Endodermal cell (in vitro differentiated cells): ENCODE measurements around the gene MYRIP. TPM values are rescaled to one million over a fixed set of nuclear protein-coding genes. Genes with fewer than 3 reads are reported as not detected.
A peak's percentile ranks its signal among the peaks of the same experiment; 100 is the strongest.

ENCODE experiments used
- DNase-seq: peaks from one replicate; pipeline ENCODE4 v3.0.0-alpha.2; 2017
- H3K27ac ChIP-seq: 2 replicates; pipeline ENCODE4 v1.5.1; 2013; ENCODE audit warnings: mild to moderate bottlenecking, low read depth, low read length, moderate library complexity
- H3K27me3 ChIP-seq: 2 replicates; pipeline ENCODE4 v1.6.1; 2013; ENCODE audit warnings: mild to moderate bottlenecking, low read length, moderate library complexity; ENCODE audit not compliant: insufficient read depth, control insufficient read depth, poor library complexity, severe bottlenecking
- H3K36me3 ChIP-seq: 2 replicates; pipeline ENCODE4 v1.7.0; 2013; ENCODE audit warnings: mild to moderate bottlenecking, low read length, moderate library complexity; ENCODE audit not compliant: control insufficient read depth, insufficient read depth
- H3K4me1 ChIP-seq: one replicate; pipeline ENCODE4 v1.7.0; 2013; ENCODE audit warnings: low read length; ENCODE audit not compliant: control insufficient read depth, insufficient read depth
- H3K4me3 ChIP-seq: 2 replicates; pipeline ENCODE4 v1.5.1; 2013; ENCODE audit warnings: mild to moderate bottlenecking, low read length, moderate library complexity
- H3K9ac ChIP-seq: 2 replicates; pipeline ENCODE4 v1.6.1; 2013; ENCODE audit warnings: mild to moderate bottlenecking, low read length, moderate library complexity; ENCODE audit not compliant: poor library complexity, severe bottlenecking; ENCODE audit errors: extremely low read depth
- H3K9me3 ChIP-seq: 2 replicates; pipeline ENCODE4 v1.6.1; 2013; ENCODE audit warnings: mild to moderate bottlenecking, low read length, moderate library complexity; ENCODE audit not compliant: control insufficient read depth
- H3K27ac Mint-ChIP-seq: 2 replicates; pipeline ENCODE4 v1.8.0; 2020; ENCODE audit warnings: mixed read lengths
- H3K27me3 Mint-ChIP-seq: 2 replicates; pipeline ENCODE4 v1.8.0; 2021; ENCODE audit warnings: mild to moderate bottlenecking, mixed read lengths; ENCODE audit not compliant: insufficient read depth
- H3K36me3 Mint-ChIP-seq: 2 replicates; pipeline ENCODE4 v1.8.0; 2020; ENCODE audit warnings: low read depth, mixed read lengths
- H3K4me1 Mint-ChIP-seq: 2 replicates; pipeline ENCODE4 v1.8.0; 2020; ENCODE audit warnings: mixed read lengths
- H3K4me3 Mint-ChIP-seq: 2 replicates; pipeline ENCODE4 v1.8.0; 2020; ENCODE audit warnings: mild to moderate bottlenecking, moderate library complexity, mixed read lengths
- H3K9me3 Mint-ChIP-seq: 2 replicates; pipeline ENCODE4 v1.8.0; 2020; ENCODE audit warnings: mild to moderate bottlenecking, mixed read lengths
- WGBS, 2 experiments: methylation state at CpG; one replicate each; pipeline versions ENCODE4 v1.1.5 to v1.1.7; 2013; ENCODE audit warnings: missing lambda C conversion rate in 2 of 2, mixed read lengths in 1 of 2; ENCODE audit not compliant: insufficient coverage in 1 of 2, insufficient read length in 1 of 2; 5-methylcytosine and 5-hydroxymethylcytosine counted together
- total RNA-seq, 2 donors: library from RNA; stranded (reverse); fragmentation: NEBNext Ultra II Directional in 1 of 2; extraction: Animal tissue kit (Norgen Biotek cat#: 25700) in 1 of 2; gene quantifications; 2 replicates in 1 of 2; 3 replicates in 1 of 2; pipeline ENCODE4 v1.2.1, GENCODE V29; 2021
- TF ChIP-seq, protein P1 (sequence below): fragments of 200-600 bp; sonication (generic); conservative IDR thresholded peaks from 2 replicates; pipeline ENCODE4 v1.5.0; 2021; ENCODE audit warnings: antibody characterized with exemption, mild to moderate bottlenecking

Gene MYRIP
- total RNA-seq, 2 donors from 2014 or later: 4.3 to 4.6 TPM

DNA sequence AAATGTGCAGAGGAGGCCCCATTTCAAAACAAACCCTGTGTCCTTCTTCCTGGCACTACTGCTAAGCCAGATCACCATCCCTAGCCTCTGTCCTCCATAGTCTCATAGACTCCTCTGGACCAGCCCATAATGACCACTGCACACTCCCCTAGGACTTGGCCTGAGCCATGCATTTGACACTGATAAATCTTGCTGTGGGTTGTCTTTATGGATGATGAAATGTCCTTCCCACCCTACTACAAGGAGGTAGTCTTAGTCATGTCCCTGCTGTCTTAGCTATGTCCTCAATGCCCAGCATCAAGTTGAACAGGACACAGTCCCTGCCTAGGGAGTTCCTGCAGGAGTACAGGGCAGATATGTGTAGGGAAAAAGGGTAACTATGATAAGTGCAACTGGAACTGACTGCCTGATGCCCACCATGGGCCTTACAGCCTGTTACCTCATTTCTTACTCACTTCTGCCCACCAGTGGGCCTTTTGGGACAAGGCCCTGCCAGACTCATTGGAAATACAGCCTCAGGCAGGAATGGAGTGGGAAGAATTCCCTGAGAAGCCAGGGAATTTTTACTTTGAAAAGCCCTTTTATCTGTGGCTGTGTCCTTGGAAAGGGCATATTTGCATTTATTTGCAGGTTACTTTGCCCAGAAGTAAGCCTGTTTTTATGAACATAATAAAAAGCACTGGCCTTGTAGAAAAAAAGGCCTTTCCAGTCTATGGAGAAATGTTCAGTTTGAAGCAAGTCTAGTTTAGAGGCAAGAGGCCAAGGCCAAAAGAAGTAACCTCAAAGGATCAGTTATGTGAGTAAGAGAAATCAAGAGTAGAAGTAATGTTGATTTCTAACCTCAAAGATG is 300.5 kb downstream of the MYRIP start:
- no peak overlapping the region for H3K27ac ChIP-seq
- Mint-ChIP-seq H3K9me3 (no peaks in the 10 kb centered on the region), H3K4me3 (no peak overlapping the region), H3K27me3 (no peaks in the 10 kb centered on the region), H3K36me3 (no peaks in the 10 kb centered on the region), H3K27ac (no peak overlapping the region), H3K4me1 (no peaks in the 10 kb centered on the region)
- TF ChIP-seq, protein P1, sequence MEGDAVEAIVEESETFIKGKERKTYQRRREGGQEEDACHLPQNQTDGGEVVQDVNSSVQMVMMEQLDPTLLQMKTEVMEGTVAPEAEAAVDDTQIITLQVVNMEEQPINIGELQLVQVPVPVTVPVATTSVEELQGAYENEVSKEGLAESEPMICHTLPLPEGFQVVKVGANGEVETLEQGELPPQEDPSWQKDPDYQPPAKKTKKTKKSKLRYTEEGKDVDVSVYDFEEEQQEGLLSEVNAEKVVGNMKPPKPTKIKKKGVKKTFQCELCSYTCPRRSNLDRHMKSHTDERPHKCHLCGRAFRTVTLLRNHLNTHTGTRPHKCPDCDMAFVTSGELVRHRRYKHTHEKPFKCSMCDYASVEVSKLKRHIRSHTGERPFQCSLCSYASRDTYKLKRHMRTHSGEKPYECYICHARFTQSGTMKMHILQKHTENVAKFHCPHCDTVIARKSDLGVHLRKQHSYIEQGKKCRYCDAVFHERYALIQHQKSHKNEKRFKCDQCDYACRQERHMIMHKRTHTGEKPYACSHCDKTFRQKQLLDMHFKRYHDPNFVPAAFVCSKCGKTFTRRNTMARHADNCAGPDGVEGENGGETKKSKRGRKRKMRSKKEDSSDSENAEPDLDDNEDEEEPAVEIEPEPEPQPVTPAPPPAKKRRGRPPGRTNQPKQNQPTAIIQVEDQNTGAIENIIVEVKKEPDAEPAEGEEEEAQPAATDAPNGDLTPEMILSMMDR: peak; percentile 80
- H3K36me3 ChIP-seq: no peaks in the 10 kb centered on the region
- no peaks in the 10 kb centered on the region for H3K4me1 ChIP-seq
- H3K9ac ChIP-seq: no peak overlapping the region
- H3K9me3 ChIP-seq: no peaks in the 10 kb centered on the region
- H3K27me3 ChIP-seq: no peaks in the 10 kb centered on the region
- DNase-seq: peak; percentile 76
- H3K4me3 ChIP-seq: no peak overlapping the region

DNA sequence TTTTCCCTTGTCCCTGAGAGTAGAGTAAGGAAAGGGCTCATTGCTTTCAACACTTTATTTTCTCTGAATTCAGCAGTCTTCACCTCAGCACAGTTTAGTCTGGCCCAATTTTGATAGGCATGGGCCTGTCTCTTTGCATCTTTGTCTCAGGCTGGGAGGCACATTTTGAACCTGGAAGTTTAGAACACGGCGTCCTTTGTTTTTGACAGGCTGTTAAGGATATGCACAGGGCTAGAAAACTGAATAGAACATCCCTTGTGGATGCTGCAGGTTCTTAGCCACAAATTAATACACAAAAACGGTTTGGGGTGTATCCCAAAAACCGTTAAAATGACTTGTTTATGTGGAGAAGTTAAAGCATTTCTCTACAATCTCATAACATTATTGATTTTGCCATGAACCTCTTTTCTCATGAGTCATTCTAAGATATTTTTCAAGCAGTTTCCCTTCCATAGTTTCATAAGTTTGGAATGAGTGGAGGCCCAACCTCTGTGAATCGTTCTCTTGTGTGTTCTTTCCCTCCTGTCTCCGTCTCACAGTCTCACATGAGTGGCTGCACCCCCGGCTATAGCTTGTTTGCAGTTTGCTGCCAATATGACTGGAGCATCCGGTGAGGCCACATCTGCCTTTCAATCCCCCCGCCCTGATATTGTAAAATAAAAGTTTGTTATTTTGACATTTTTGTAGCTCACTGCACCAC is 307.2 kb downstream of the MYRIP start:
- Histone ChIP-seq H3K9me3 (no peaks in the 10 kb centered on the region), H3K36me3 (no peaks in the 10 kb centered on the region), H3K4me3 (no peak overlapping the region), H3K27me3 (no peaks in the 10 kb centered on the region), H3K27ac (no peak overlapping the region), H3K9ac (no peak overlapping the region), H3K4me1 (peaks cover 2% of the 10 kb centered on the region)
- H3K4me3 Mint-ChIP-seq: no peak overlapping the region
- 86 to 96% methylated on average over 4 to 9 of the region's 9 CpGs for WGBS, 2 experiments
- DNase-seq: no peak
- no peaks in the 10 kb centered on the region for H3K27me3 Mint-ChIP-seq
- no peak overlapping the region for H3K27ac Mint-ChIP-seq
- no peaks in the 10 kb centered on the region for H3K4me1 Mint-ChIP-seq
- TF ChIP-seq, protein P1: no peak
- H3K9me3 Mint-ChIP-seq: no peaks in the 10 kb centered on the region
- H3K36me3 Mint-ChIP-seq: no peaks in the 10 kb centered on the region

DNA sequence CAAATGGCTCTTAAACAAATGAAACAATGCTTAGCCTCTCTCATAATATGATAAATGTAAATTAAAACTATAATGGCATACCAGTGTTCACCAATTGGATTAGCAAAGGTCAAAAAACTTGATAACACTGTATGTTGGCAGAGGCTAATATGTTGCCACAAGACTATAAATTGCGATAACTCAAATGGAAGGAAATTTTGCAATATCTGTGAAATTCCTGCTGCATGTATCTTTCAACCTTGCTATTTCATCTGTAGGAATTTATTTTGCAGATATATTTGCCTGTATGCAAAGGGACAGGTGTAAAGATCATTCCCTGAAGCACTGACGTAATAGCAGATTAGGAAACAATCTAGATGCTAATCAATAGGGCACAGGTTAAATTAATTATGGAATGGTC is 308.7 kb downstream of the MYRIP start:
- Histone ChIP-seq H3K9ac (no peak overlapping the region), H3K36me3 (no peaks in the 10 kb centered on the region), H3K9me3 (no peaks in the 10 kb centered on the region), H3K27me3 (no peaks in the 10 kb centered on the region), H3K4me1 (peaks cover 2% of the 10 kb centered on the region), H3K27ac (no peak overlapping the region), H3K4me3 (no peak overlapping the region)
- 48 to 50% methylated on average over 2 of the region's 2 CpGs for WGBS, 2 experiments
- Mint-ChIP-seq H3K27ac (no peak overlapping the region), H3K4me1 (no peaks in the 10 kb centered on the region), H3K27me3 (no peaks in the 10 kb centered on the region), H3K9me3 (no peaks in the 10 kb centered on the region), H3K36me3 (no peaks in the 10 kb centered on the region), H3K4me3 (no peak overlapping the region)
- DNase-seq: no peak
- TF ChIP-seq, protein P1: no peak
